ENCODE measurements around the gene OR8A1. TPM values are rescaled to one million over a fixed set of nuclear protein-coding genes. Genes with fewer than 3 reads are reported as not detected.
A peak's percentile ranks its signal among the peaks of the same experiment; 100 is the strongest.

Gene OR8A1
- total RNA-seq, 1 experiment from 2014 or later, result not detected

- no peak within 1 kb of the TSS for H3K4me2 ChIP-seq (ENCODE audit: insufficient read depth, insufficient read length, low read length)
- H3K4me1 Mint-ChIP-seq, result no peaks in the 10 kb centered on the region
These were observed 41.3 kb downstream of the OR8A1 start, which contains the start of gene PANX3 for GRCh38 chr11:124611064-124611463. PANX3 (plus strand) TSS chr11:124611428; CDS start chr11:124611557, 129 bp downstream.

More at GRCh38 chr11:124611064-124611463, 41.3 kb downstream of the OR8A1 start, which contains the start of gene PANX3:
- no peak within 1 kb of the TSS for H2BK12ac ChIP-seq (ENCODE audit: insufficient read length, low read depth, low read length)
- H3K27ac ChIP-seq (ENCODE audit: insufficient read length, low read depth, low read length), result no peak within 1 kb of the TSS
- no peaks in the 10 kb centered on the region for H3K27me3 ChIP-seq (ENCODE audit: insufficient read depth, low read length)
- Mint-ChIP-seq H3K4me3 (no peak within 1 kb of the TSS), H3K36me3 (ENCODE audit: insufficient read depth in 1 of 3, low read depth in 3 of 3) (no peaks in the 10 kb centered on the region), H3K27ac (peak within 1 kb of the TSS in 1 of 3 experiments; percentile 44; a peak in 1 of 7 replicates), H3K27me3 (ENCODE audit: low read depth) (no peaks in the 10 kb centered on the region; the same call in 1 of the 2 replicates), H3K9me3 (no peaks in the 10 kb centered on the region)
- no CpG with 5 or more reads among the region's 5 CpGs for WGBS (ENCODE audit: extremely low coverage, insufficient read length, low lambda C conversion rate)
- no peak within 1 kb of the TSS for H2BK5ac ChIP-seq (ENCODE audit: insufficient read length, low read length)
- no peak within 1 kb of the TSS for H3K9ac ChIP-seq (ENCODE audit: extremely low read depth, insufficient read length, low read length)
- H3K79me1 ChIP-seq (ENCODE audit: insufficient read depth, low read depth, low read length, poor library complexity, severe bottlenecking), result no peaks in the 10 kb centered on the region
- H4K20me1 ChIP-seq (ENCODE audit: control insufficient read depth, insufficient read depth, insufficient read length), result no peaks in the 10 kb centered on the region
- no peaks in the 10 kb centered on the region for H3K79me2 ChIP-seq (ENCODE audit: insufficient read depth, low read length)
- H3K9me3 ChIP-seq (ENCODE audit: control insufficient read depth, low read depth, low read length), result no peaks in the 10 kb centered on the region
- no peak within 1 kb of the TSS for H2AFZ ChIP-seq (ENCODE audit: low read length)
- no peak within 1 kb of the TSS for H2BK15ac ChIP-seq (ENCODE audit: low read depth, low read length)
- H3K4me1 ChIP-seq (ENCODE audit: insufficient read depth, low read length), result no peaks in the 10 kb centered on the region
- H3K23me2 ChIP-seq (ENCODE audit: insufficient read length, low read depth, low read length, poor library complexity, severe bottlenecking), result no peaks in the 10 kb centered on the region
- no peak within 1 kb of the TSS for H4K8ac ChIP-seq (replicated peaks; ENCODE audit: insufficient read length, low read depth, low read length)
- no peak within 1 kb of the TSS for H2BK120ac ChIP-seq (ENCODE audit: low read depth, low read length, poor library complexity, severe bottlenecking)
- peak within 1 kb of the TSS; percentile 70 for H3K14ac ChIP-seq (ENCODE audit: insufficient read depth, low read length)
- H3K23ac ChIP-seq (ENCODE audit: insufficient read length, low read depth, low read length), result no peak within 1 kb of the TSS
- no peak within 1 kb of the TSS for H3K18ac ChIP-seq (ENCODE audit: insufficient read length, low read depth, low read length)
- H3K56ac ChIP-seq (ENCODE audit: insufficient read length, low read depth, low read length), result no peak within 1 kb of the TSS
- H2BK20ac ChIP-seq (ENCODE audit: low read depth, low read length, poor library complexity, severe bottlenecking), result no peak within 1 kb of the TSS
- no peak within 1 kb of the TSS for H3K4ac ChIP-seq (ENCODE audit: low read depth, low read length)
- no peak for DNase-seq
- TF ChIP-seq, protein P1, sequence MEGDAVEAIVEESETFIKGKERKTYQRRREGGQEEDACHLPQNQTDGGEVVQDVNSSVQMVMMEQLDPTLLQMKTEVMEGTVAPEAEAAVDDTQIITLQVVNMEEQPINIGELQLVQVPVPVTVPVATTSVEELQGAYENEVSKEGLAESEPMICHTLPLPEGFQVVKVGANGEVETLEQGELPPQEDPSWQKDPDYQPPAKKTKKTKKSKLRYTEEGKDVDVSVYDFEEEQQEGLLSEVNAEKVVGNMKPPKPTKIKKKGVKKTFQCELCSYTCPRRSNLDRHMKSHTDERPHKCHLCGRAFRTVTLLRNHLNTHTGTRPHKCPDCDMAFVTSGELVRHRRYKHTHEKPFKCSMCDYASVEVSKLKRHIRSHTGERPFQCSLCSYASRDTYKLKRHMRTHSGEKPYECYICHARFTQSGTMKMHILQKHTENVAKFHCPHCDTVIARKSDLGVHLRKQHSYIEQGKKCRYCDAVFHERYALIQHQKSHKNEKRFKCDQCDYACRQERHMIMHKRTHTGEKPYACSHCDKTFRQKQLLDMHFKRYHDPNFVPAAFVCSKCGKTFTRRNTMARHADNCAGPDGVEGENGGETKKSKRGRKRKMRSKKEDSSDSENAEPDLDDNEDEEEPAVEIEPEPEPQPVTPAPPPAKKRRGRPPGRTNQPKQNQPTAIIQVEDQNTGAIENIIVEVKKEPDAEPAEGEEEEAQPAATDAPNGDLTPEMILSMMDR (conservative IDR thresholded peaks at IDR 0.05), result no peak
- no peak within 1 kb of the TSS for H2AK5ac ChIP-seq (ENCODE audit: insufficient read length, low read length)
- H4K91ac ChIP-seq (ENCODE audit: insufficient read length, low read depth, low read length), result no peak within 1 kb of the TSS
- no peak within 1 kb of the TSS for H3T11ph ChIP-seq (ENCODE audit: low read length)
- no peak within 1 kb of the TSS for H4K5ac ChIP-seq (ENCODE audit: insufficient read length, low read depth, low read length)

All from H9 (cell line).